Measurements from ENCODE around the gene WNT1. TPM values are rescaled to one million over a fixed set of nuclear protein-coding genes. Genes with fewer than 3 reads are reported as not detected.
A peak's percentile ranks its signal among the peaks of the same experiment; 100 is the strongest.

Gene WNT1
- total and polyA plus RNA-seq, 7 donors, result not detected

GRCh38 chr12:48999371-49000131 lies 21.4 kb downstream of the WNT1 start, which contains the start of gene DDN:
TSS of gene DDN (minus strand) at chr12:48999375. CDS start at chr12:48999287, 88 bp downstream.
- H3K4me3 ChIP-seq, result peak within 1 kb of the TSS; percentile 65
- 2 to 4% (median 2%) methylated on average over 27 to 30 of the region's 30 CpGs for WGBS, 3 donors
- H3K4me1 ChIP-seq, result peaks cover 34% of the 10 kb centered on the region
- ATAC-seq (peak; percentile 66 to 79 (median 76)), DNase-seq (peak; percentile 65 to 79)
- intact Hi-C loops (cut with DNase I), result no loop called here
- peak within 1 kb of the TSS; percentile 41 for H3K27ac ChIP-seq
- peaks cover 0 to 64% (median 0%) of the 10 kb centered on the region in 3 donors for H3K27me3 ChIP-seq (ENCODE audit: insufficient read depth in 3 of 3, low read length in 2 of 3)
- no peak for TF ChIP-seq CTCF (IDR thresholded peaks at IDR 0.05)
- H3K9me3 ChIP-seq, result no peaks in the 10 kb centered on the region
- peaks cover 7 to 38% of the 10 kb centered on the region in 2 donors for H3K36me3 ChIP-seq (ENCODE audit: insufficient read depth in 1 of 2, low read depth in 1 of 2)

- Histone ChIP-seq H3K4me3 (peak overlapping the region; percentile 60), H3K4me1 (peaks cover 30% of the 10 kb centered on the region), H3K27me3 (ENCODE audit: insufficient read depth in 3 of 3, low read length in 2 of 3) (peaks cover 0 to 62% (median 0%) of the 10 kb centered on the region in 3 donors), H3K27ac (no peak overlapping the region), H3K36me3 (ENCODE audit: insufficient read depth in 1 of 2, low read depth in 1 of 2) (peaks cover 12 to 44% of the 10 kb centered on the region in 2 donors), H3K9me3 (no peaks in the 10 kb centered on the region)
- intact Hi-C loops (cut with DNase I), result no loop called here
- ATAC-seq, result no peak
- no peak for DNase-seq
- 73 to 77% (median 75%) methylated on average over 2 of the region's 2 CpGs for WGBS, 3 donors
- TF ChIP-seq CTCF (IDR thresholded peaks at IDR 0.05), result no peak
Observed at GRCh38 chr12:49000346-49000745, 22.2 kb downstream of the WNT1 start.

GRCh38 chr12:49008943-49009342 lies 30.8 kb downstream of the WNT1 start:
- H3K27me3 ChIP-seq (ENCODE audit: insufficient read depth in 3 of 3, low read length in 2 of 3), result peaks cover 0 to 14% (median 0%) of the 10 kb centered on the region in 3 donors
- no peak for ATAC-seq
- no peak for TF ChIP-seq CTCF (IDR thresholded peaks at IDR 0.05)
- H3K36me3 ChIP-seq (ENCODE audit: insufficient read depth in 1 of 2, low read depth in 1 of 2), result peaks cover 9 to 78% of the 10 kb centered on the region in 2 donors
- no peak overlapping the region for H3K4me3 ChIP-seq
- WGBS, 3 donors, result 93 to 100% (median 96%) methylated on average over 1 of the region's 1 CpG
- H3K9me3 ChIP-seq, result no peaks in the 10 kb centered on the region
- intact Hi-C loops (cut with DNase I), result no loop called here
- DNase-seq, result no peak
- H3K27ac ChIP-seq, result no peak overlapping the region
- peaks cover 10% of the 10 kb centered on the region for H3K4me1 ChIP-seq

GRCh38 chr12:49010092-49010668 lies 32.1 kb downstream of the WNT1 start:
- no peak for TF ChIP-seq CTCF (IDR thresholded peaks at IDR 0.05)
- intact Hi-C loops (cut with DNase I), result loop anchor here in 1 of 2 donors (5.0 kb wide), 1 partner anchor 1242 kb away; no protein-coding TSS in a partner anchor
- H3K27me3 ChIP-seq (ENCODE audit: insufficient read depth in 3 of 3, low read length in 2 of 3), result peaks cover 0 to 6% (median 0%) of the 10 kb centered on the region in 3 donors
- peaks cover 3 to 68% of the 10 kb centered on the region in 2 donors for H3K36me3 ChIP-seq (ENCODE audit: insufficient read depth in 1 of 2, low read depth in 1 of 2)
- peaks cover 18% of the 10 kb centered on the region for H3K4me1 ChIP-seq
- no peaks in the 10 kb centered on the region for H3K9me3 ChIP-seq
- WGBS, 3 donors, result 59 to 71% (median 64%) methylated on average over 3 of the region's 3 CpGs
- ATAC-seq (peak in 2 of 4 donors; percentile 45 to 47), DNase-seq (no peak)
- H3K4me3 ChIP-seq, result no peak overlapping the region
- H3K27ac ChIP-seq, result no peak overlapping the region
